Lower leg skin (tissue), 3 donors: Measurements from ENCODE around the gene FITM2.
"Not testable (repeated sequence)": the region's sequence is repeated elsewhere in the genome, so short reads cannot be mapped to it uniquely, and the experiment has no call there.

ENCODE experiments used
- CTCF ChIP-seq, 3 donors: fragments of 450-650 bp; IDR thresholded peaks; one replicate each; pipeline ENCODE4 v1.5.1; 2016; ENCODE audit warnings: antibody characterized with exemption in 3 of 3, mild to moderate bottlenecking in 3 of 3, moderate library complexity in 2 of 3
- POLR2A ChIP-seq, 2 donors: fragments of 450-650 bp; IDR thresholded peaks; one replicate each; pipeline ENCODE4 v1.6.1; 2016 to 2017; ENCODE audit warnings: antibody characterized with exemption in 2 of 2, mild to moderate bottlenecking in 1 of 2, moderate library complexity in 1 of 2

- TF ChIP-seq POLR2A, CTCF (IDR thresholded peaks at IDR 0.05): not testable (repeated sequence)
These were observed 16.7 kb upstream of the FITM2 start for GRCh38 chr20:44327748-44328147.
